ENCODE results near the gene SLC25A29.

Gene SLC25A29

DNA sequence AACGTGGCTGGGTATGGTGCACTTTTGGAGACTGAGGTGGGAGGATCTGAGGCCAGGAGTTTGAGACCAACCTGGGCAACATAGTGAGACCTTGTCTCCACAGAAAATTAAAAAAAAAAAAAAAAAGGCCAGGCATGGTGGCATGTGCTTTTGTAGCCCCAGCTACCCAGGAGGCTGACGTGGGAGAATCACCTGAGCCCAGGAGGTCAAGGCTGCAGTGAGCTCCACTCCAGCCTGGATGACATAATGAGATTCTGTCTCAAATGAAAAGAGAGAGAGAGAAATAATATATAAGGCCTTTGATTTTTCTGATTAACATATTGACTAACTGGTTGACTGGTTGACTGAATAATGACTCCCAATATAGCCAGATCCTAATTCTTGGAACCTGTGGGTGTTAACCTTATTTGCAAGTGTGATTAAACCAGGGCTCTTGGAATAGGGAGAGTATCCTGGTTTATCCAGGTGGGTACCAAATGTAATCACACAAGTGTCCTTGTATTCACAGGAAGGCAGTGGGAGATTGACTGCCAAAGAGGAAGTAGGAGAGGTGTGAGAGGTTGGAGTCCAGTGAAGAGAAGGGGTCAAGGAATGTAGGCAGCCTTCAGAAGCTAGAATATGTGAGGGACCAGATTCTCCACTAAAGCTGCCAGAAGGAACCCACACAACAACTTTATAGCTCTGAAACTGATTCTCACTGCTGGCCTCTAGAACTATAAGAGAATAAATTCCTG, 55.3 kb downstream of the SLC25A29 start:
- Mint-ChIP-seq H3K27ac (peak overlapping the region; percentile 45), H3K36me3 (ENCODE audit: low read depth) (peaks cover 11% of the 10 kb centered on the region), H3K27me3 (ENCODE audit: low read depth) (no peaks in the 10 kb centered on the region), H3K4me1 (ENCODE audit: low read depth) (peaks cover 46% of the 10 kb centered on the region), H3K4me3 (no peak overlapping the region), H3K9me3 (no peaks in the 10 kb centered on the region)
- DNase-seq (ENCODE audit: low spot score): no peak

DNA sequence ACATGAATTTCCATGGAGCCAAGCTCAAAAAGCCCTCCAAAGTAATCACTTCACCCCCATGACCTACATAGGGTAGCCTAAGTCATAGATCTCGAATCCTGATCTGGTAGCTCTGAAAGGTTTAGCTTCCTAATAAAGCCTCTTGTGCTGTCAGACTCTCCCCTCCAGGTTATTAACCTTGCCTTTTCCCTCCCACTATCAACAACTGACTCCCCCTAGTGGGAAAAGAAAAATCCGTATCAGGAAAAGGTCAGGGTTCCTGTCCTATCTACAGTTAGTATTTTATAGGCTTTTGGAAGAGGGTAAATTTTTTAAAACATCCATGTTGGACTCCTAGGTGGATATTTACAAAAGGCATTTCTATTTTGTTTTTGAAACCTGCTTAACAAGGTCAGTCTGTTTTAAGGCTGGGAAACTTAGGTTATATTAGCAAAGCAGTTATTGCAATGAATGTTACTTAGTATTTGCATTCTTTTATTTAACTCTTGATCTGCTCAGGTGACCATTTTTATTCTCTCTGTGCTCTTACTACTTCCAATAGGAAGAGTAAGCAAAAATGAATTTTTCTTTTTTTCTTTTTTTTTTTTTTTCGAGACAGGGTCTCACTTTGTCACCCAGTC, 59.3 kb downstream of the SLC25A29 start:
- Mint-ChIP-seq H3K36me3 (ENCODE audit: low read depth) (peaks cover 21% of the 10 kb centered on the region), H3K4me1 (ENCODE audit: low read depth) (peaks cover 49% of the 10 kb centered on the region), H3K27me3 (ENCODE audit: low read depth) (no peaks in the 10 kb centered on the region), H3K9me3 (no peaks in the 10 kb centered on the region), H3K4me3 (no peak overlapping the region), H3K27ac (peak overlapping the region; percentile 52)
- DNase-seq (ENCODE audit: low spot score): no peak

DNA sequence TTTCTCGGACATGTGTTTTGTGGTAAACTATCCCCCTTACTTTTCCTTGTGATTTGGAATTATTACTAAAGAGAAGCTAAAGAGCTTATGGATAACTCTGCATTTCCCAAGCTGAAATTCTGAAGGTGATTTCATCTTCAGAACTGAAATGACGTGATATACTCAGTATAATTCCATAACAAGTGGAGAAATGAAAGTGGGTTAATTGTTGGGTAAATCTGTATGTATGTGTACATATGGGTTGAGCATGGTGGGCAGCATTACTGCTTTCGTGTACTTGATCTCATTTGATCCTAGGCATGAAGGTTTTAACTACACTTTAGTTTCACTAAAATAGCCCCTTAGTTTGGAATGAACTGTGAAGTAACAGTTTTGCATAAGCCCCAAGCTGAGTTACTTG, 63.2 kb downstream of the SLC25A29 start:
- Mint-ChIP-seq H3K36me3 (ENCODE audit: low read depth) (peaks cover 29% of the 10 kb centered on the region), H3K4me3 (peak overlapping the region; percentile 68), H3K9me3 (no peaks in the 10 kb centered on the region), H3K27me3 (ENCODE audit: low read depth) (no peaks in the 10 kb centered on the region), H3K4me1 (ENCODE audit: low read depth) (peaks cover 38% of the 10 kb centered on the region), H3K27ac (no peak overlapping the region)
- no peak for DNase-seq (ENCODE audit: low spot score)

DNA sequence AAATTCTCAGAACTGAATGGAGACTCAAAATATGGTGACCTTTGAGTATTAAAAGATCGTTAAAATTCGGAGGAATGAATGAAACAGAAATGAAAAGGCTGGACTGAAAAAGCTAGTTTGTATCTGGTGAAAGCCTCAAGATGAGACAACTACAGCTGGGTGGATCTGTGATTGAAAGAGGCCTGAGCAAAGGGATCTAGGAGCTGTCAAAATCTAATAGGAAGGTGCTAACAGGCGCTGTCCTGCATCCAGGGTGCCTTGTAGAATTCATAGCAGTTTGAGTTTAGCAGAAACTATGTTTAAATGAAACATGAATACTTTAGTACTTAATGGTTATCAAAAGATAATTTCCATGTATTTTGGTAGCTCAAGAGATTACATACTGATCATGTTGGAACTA, 65.0 kb downstream of the SLC25A29 start:
- H3K4me3 Mint-ChIP-seq: peak overlapping the region; percentile 85
- peaks cover 42% of the 10 kb centered on the region for H3K4me1 Mint-ChIP-seq (ENCODE audit: low read depth)
- H3K27ac Mint-ChIP-seq: peak overlapping the region; percentile 87
- peaks cover 39% of the 10 kb centered on the region for H3K36me3 Mint-ChIP-seq (ENCODE audit: low read depth)
- H3K27me3 Mint-ChIP-seq (ENCODE audit: low read depth): no peaks in the 10 kb centered on the region
- no peak for DNase-seq (ENCODE audit: low spot score)
- no peaks in the 10 kb centered on the region for H3K9me3 Mint-ChIP-seq

Data from T-helper 2 cell treated with Interferon-gamma antibody and Interleukin-4, amounts not matched to agents 5 μg/mL and 100 μg/mL, for 36 hours (primary cell).